Measurements from ENCODE around the gene ECEL1. TPM values are rescaled to one million over a fixed set of nuclear protein-coding genes. Genes with fewer than 3 reads are reported as not detected.
A peak's percentile ranks its signal among the peaks of the same experiment; 100 is the strongest.

ECEL1 gene
- total RNA-seq, 1 donor from 2014 or later: 14.9 TPM

GRCh38 chr2:232523682-232524597 lies 36.3 kb upstream of the ECEL1 start:
- H3K27ac ChIP-seq: no peak overlapping the region
- peaks cover 29% of the 10 kb centered on the region for H3K27me3 ChIP-seq
- peak overlapping the region; percentile 45 to 56 for H3K4me3 ChIP-seq
- no peak for TF ChIP-seq CTCF (IDR thresholded peaks at IDR 0.05)
- DNase-seq (ENCODE audit: low spot score in 2 of 2): no peak
- no peaks in the 10 kb centered on the region for H3K9me3 ChIP-seq
- no peaks in the 10 kb centered on the region for H3K36me3 ChIP-seq
- intact Hi-C loops (cut with DNase I): loop anchor here (10.0 kb wide), 1 partner anchor 599 kb away; the partner anchor contains the start of gene NPPC
- peaks cover 15 to 20% of the 10 kb centered on the region in 2 donors for H3K4me1 ChIP-seq

- no peak for DNase-seq (ENCODE audit: low spot score in 2 of 2)
- peak overlapping the region in 1 of 2 donors; percentile 56 for H3K4me3 ChIP-seq
- intact Hi-C loops (cut with DNase I): loop anchor here (10.0 kb wide), 1 partner anchor 599 kb away; the partner anchor contains the start of gene NPPC
- peaks cover 29% of the 10 kb centered on the region for H3K27me3 ChIP-seq
- no peaks in the 10 kb centered on the region for H3K36me3 ChIP-seq
- peaks cover 15 to 20% of the 10 kb centered on the region in 2 donors for H3K4me1 ChIP-seq
- H3K9me3 ChIP-seq: no peaks in the 10 kb centered on the region
- no peak for TF ChIP-seq CTCF (IDR thresholded peaks at IDR 0.05)
- H3K27ac ChIP-seq: no peak overlapping the region
Observed at GRCh38 chr2:232523402-232523681, 35.7 kb upstream of the ECEL1 start.

- Histone ChIP-seq H3K9me3 (no peaks in the 10 kb centered on the region), H3K4me1 (peaks cover 15 to 20% of the 10 kb centered on the region in 2 donors), H3K36me3 (no peaks in the 10 kb centered on the region), H3K27ac (no peak overlapping the region), H3K4me3 (peak overlapping the region; percentile 47 to 56), H3K27me3 (peaks cover 29% of the 10 kb centered on the region)
- intact Hi-C loops (cut with DNase I): loop anchor here (10.0 kb wide), 1 partner anchor 598 kb away; the partner anchor contains the start of gene NPPC
- TF ChIP-seq CTCF (IDR thresholded peaks at IDR 0.05): no peak
- DNase-seq (ENCODE audit: low spot score in 2 of 2): no peak
Observed at GRCh38 chr2:232522623-232523401, 35.2 kb upstream of the ECEL1 start.

GRCh38 chr2:232521959-232522622 lies 34.5 kb upstream of the ECEL1 start:
- intact Hi-C loops (cut with DNase I): loop anchor here (10.0 kb wide), 1 partner anchor 597 kb away; the partner anchor contains the start of gene NPPC
- Histone ChIP-seq H3K9me3 (no peaks in the 10 kb centered on the region), H3K4me3 (peak overlapping the region; percentile 47 to 56), H3K27ac (no peak overlapping the region), H3K4me1 (peaks cover 15 to 20% of the 10 kb centered on the region in 2 donors), H3K27me3 (peaks cover 29% of the 10 kb centered on the region), H3K36me3 (no peaks in the 10 kb centered on the region)
- TF ChIP-seq CTCF (IDR thresholded peaks at IDR 0.05): peak; percentile 57 to 76 (median 75)
- no peak for DNase-seq (ENCODE audit: low spot score in 2 of 2)

- no peak overlapping the region for H3K27ac ChIP-seq
- peaks cover 15 to 20% of the 10 kb centered on the region in 2 donors for H3K4me1 ChIP-seq
- no peak for TF ChIP-seq CTCF (IDR thresholded peaks at IDR 0.05)
- intact Hi-C loops (cut with DNase I): loop anchor here (10.0 kb wide), 1 partner anchor 596 kb away; the partner anchor contains the start of gene NPPC
- peaks cover 29% of the 10 kb centered on the region for H3K27me3 ChIP-seq
- H3K9me3 ChIP-seq: no peaks in the 10 kb centered on the region
- H3K4me3 ChIP-seq: no peak overlapping the region
- H3K36me3 ChIP-seq: no peaks in the 10 kb centered on the region
- DNase-seq (ENCODE audit: low spot score in 2 of 2): no peak
Observed at GRCh38 chr2:232521098-232521497, 33.5 kb upstream of the ECEL1 start.

Measured in ascending aorta (tissue), 2 donors.